Heart right ventricle (tissue), 16 donors: ENCODE results near the gene CRB2. TPM values are rescaled to one million over a fixed set of nuclear protein-coding genes. Genes with fewer than 3 reads are reported as not detected.

Experiments used
- ATAC-seq, 8 donors: fragments of 200-7000 bp; cut with Tn5 transposase; one replicate each; pipeline ENCODE4 v1.9.1; 2020; ENCODE audit warnings: mild to moderate bottlenecking in 8 of 8, moderate library complexity in 8 of 8, moderate number of reproducible peaks in 1 of 8
- DNase-seq, 2 donors: peaks; one replicate each; pipeline ENCODE4 v3.0.0-alpha.2; 2020
- H3K27ac ChIP-seq, 10 donors: fragments of 200-600 bp; sonication (generic) in 2 of 10; one replicate each; pipeline versions ENCODE4 v1.5.0 to v1.8.0; 2020 to 2022; ENCODE audit warnings: mild to moderate bottlenecking in 3 of 10
- H3K27me3 ChIP-seq, 7 donors: fragments of 200-600 bp; one replicate each; pipeline ENCODE4 v1.8.0; 2021 to 2022; ENCODE audit warnings: mild to moderate bottlenecking in 2 of 7
- H3K36me3 ChIP-seq, 9 donors: fragments of 200-600 bp; sonication (generic) in 1 of 9; one replicate each; pipeline versions ENCODE4 v1.5.0 to v1.8.0; 2020 to 2022; ENCODE audit warnings: mild to moderate bottlenecking in 2 of 9
- H3K4me1 ChIP-seq, 9 donors: fragments of 200-600 bp; sonication (generic) in 1 of 9; one replicate each; pipeline versions ENCODE4 v1.5.0 to v1.8.0; 2020 to 2022; ENCODE audit warnings: mild to moderate bottlenecking in 4 of 9
- H3K4me3 ChIP-seq, 10 donors: fragments of 200-600 bp; sonication (generic) in 2 of 10; one replicate each; pipeline versions ENCODE4 v1.5.0 to v1.8.0; 2020 to 2022; ENCODE audit warnings: mild to moderate bottlenecking in 7 of 10, moderate library complexity in 2 of 10
- H3K9me3 ChIP-seq, 11 donors: fragments of 200-600 bp in 10 of 11; sonication (generic) in 2 of 11; one replicate each; pipeline versions ENCODE4 v1.5.0 to v1.8.0; 2013 to 2022; ENCODE audit warnings: mild to moderate bottlenecking in 2 of 11, control low read depth in 1 of 11, moderate library complexity in 1 of 11
- WGBS, 2 donors: extraction: QIAGEN DNeasy Blood & Tissue Kit; methylation state at CpG; one replicate each; pipeline ENCODE4 v1.1.7; 2013; ENCODE audit warnings: inconsistent platforms in 1 of 2; 5-methylcytosine and 5-hydroxymethylcytosine counted together
- intact Hi-C, 10 donors: fragments of 100-400 bp; cut with DNase I; formaldehyde crosslinking; loops; one replicate each; pipeline versions ENCODE4 v1.11.1 to v1.14.2; 2022
- polyA plus RNA-seq, 2 donors: library from polyadenylated mRNA; stranded (reverse); fragments of 200-250 nt; gene quantifications; one replicate each; pipeline ENCODE4 v1.2.3, GENCODE V29; 2013
- total RNA-seq, 10 donors: library from RNA; stranded (reverse); fragmentation: NEBNext Ultra II Directional in 3 of 10; extraction: Animal tissue kit (Norgen Biotek cat#: 25700) in 3 of 10; gene quantifications; one replicate each; pipeline versions ENCODE4 v1.2.1 to v1.2.4, GENCODE V29; 2021 to 2023
- TF ChIP-seq, protein P1 (sequence below), 9 donors: fragments of 200-600 bp; sonication (generic) in 2 of 9; IDR thresholded peaks; one replicate each; pipeline versions ENCODE4 v1.5.0 to v1.8.0; 2021 to 2022; ENCODE audit warnings: antibody characterized with exemption in 9 of 9, mild to moderate bottlenecking in 5 of 9, moderate library complexity in 1 of 9
- donor health status: Arrhythmogenic right ventricular cardiomyopathy.
- donor health status: ischemic (EF 13 %, LVEDD 7.1; RV severe dilation, severe dysfunction).
- donor health status: healthy with polysubstance abuse.
- donor health status: DM: no; HTN: yes; CAD: no.
- donor health status: DM: no; HTN: no; CAD: no.
- donor health status: ischemic (EF 25% LVEDD 6.9; RV normal size, moderate dysfunction).
- donor health status: ischemic (EF 25% LVEDD 5.7; RV mildly dilated, moderate dysfunction).
- donor health status: healthy.
- donor health status: DM: yes; HTN: yes; CAD: no.
- donor health status: Ischemic cardiomyopathy.
- donor health status: ischemic (EF 35%, LVEDD 5.7; RV mildly dilated, moderate dysfunction).
- donor health status: nonischemic (EF 11% LVEDD 7.7; RV severe dilation, severe dysfunction).
- donor health status: DM: yes; HTN: yes; CAD: no.
- donor health status: PGD.
- donor health status: ischemic (EF 29% LVEDD 5.4; RV normal size, mild dysfunction).
- donor health status: nonischemic (EF 23%, LVEDD 6.1; RV moderate dilation, normal function).

The CRB2 gene
- total and polyA plus RNA-seq, 12 donors = 0.01 to 0.24 (median 0.09) TPM; not detected in 9

DNA sequence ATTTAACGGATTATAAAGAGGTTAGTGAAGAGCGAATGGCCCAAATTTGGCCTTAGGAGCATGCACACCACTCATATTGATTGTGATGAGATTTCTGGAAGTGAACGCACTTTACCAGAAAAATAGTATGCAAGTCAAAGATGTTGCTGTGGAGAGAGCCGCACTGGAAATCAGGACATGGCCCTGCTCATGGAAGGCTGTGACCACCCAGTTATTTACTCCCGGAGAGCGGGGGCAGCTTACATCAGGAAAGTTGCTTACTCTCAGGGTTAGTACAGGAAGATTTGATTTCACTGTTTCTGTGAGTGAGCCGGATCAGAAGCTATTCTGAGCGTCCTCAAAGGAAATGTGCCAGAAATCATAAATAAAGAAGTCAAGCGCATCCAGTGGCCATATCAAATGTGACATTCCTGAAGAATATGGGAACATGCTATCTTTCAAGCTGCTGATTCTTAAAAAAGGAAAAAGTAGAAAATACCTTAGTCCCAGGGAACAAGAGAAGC lies 44.7 kb upstream of the CRB2 start:
- no peaks in the 10 kb centered on the region for H3K9me3 ChIP-seq
- TF ChIP-seq, protein P1, sequence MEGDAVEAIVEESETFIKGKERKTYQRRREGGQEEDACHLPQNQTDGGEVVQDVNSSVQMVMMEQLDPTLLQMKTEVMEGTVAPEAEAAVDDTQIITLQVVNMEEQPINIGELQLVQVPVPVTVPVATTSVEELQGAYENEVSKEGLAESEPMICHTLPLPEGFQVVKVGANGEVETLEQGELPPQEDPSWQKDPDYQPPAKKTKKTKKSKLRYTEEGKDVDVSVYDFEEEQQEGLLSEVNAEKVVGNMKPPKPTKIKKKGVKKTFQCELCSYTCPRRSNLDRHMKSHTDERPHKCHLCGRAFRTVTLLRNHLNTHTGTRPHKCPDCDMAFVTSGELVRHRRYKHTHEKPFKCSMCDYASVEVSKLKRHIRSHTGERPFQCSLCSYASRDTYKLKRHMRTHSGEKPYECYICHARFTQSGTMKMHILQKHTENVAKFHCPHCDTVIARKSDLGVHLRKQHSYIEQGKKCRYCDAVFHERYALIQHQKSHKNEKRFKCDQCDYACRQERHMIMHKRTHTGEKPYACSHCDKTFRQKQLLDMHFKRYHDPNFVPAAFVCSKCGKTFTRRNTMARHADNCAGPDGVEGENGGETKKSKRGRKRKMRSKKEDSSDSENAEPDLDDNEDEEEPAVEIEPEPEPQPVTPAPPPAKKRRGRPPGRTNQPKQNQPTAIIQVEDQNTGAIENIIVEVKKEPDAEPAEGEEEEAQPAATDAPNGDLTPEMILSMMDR (IDR thresholded peaks at IDR 0.05) = no peak
- WGBS, 2 donors = 56 to 65% methylated on average over 9 of the region's 9 CpGs
- H3K4me3 ChIP-seq = no peak overlapping the region
- ATAC-seq (no peak), DNase-seq (no peak)
- intact Hi-C loops = no loop called here
- no peaks in the 10 kb centered on the region for H3K36me3 ChIP-seq
- peaks cover 0 to 8% (median 5%) of the 10 kb centered on the region in 9 donors for H3K4me1 ChIP-seq
- H3K27ac ChIP-seq = no peak overlapping the region
- H3K27me3 ChIP-seq = no peaks in the 10 kb centered on the region

DNA sequence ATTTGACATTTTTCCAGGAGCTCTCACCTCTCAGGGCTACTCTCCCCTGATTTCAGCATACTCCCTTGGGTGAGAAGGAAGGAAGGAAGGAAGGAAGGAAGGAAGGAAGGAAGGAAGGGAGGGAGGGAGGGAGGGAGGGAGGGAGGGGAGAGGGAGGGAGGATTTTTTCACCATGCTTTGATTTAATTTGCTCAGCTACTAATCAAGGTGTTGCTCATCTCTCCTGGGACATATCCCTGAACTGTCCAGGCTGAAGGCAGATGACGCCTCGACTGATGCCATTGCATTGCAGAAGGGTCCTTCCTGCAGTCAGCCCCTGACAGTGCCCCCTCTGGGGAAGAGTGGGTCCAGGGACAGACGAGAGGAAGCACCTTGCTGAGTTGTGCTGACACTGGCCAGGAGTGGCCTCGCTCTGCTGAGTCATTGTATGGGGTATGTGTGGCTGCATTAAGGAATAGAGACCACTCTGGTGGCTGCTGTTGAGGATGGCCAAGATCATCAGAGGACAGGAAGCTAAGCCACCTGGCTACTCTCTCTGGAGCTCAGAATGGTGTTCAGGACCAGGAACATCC lies 43.6 kb upstream of the CRB2 start:
- peaks cover 0 to 8% (median 5%) of the 10 kb centered on the region in 9 donors for H3K4me1 ChIP-seq
- H3K4me3 ChIP-seq = no peak overlapping the region
- intact Hi-C loops = no loop called here
- H3K36me3 ChIP-seq = no peaks in the 10 kb centered on the region
- TF ChIP-seq, protein P1 (IDR thresholded peaks at IDR 0.05) = no peak
- no peaks in the 10 kb centered on the region for H3K9me3 ChIP-seq
- 64 to 66% methylated on average over 4 of the region's 4 CpGs for WGBS, 2 donors
- ATAC-seq (peak in 1 of 8 donors; percentile 46), DNase-seq (no peak)
- no peaks in the 10 kb centered on the region for H3K27me3 ChIP-seq
- no peak overlapping the region for H3K27ac ChIP-seq

DNA sequence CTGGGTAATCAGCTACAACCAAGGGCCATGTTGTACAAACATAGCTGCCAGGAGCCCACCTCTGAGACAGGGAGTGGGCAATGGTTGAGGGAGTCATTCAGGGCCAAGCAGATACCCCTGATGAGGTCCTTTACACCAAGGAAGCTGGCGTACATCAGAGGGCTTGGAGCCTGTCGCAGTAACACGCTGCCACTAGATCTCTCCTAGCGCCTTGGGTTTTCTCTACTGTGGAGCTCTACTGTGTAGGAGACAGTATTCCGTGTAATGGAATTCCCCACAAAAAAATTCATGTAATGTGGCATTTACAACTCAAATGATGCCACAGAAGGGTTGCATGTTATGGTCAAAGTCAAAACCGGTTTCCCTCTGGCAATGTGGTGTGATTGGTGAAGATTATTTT lies 41.4 kb upstream of the CRB2 start:
- intact Hi-C loops = no loop called here
- H3K4me3 ChIP-seq = no peak overlapping the region
- no peak for ATAC-seq
- no peaks in the 10 kb centered on the region for H3K27me3 ChIP-seq
- H3K4me1 ChIP-seq = peaks cover 0 to 17% (median 8%) of the 10 kb centered on the region in 9 donors
- H3K36me3 ChIP-seq = no peaks in the 10 kb centered on the region
- TF ChIP-seq, protein P1 (IDR thresholded peaks at IDR 0.05) = no peak
- DNase-seq = no peak
- H3K9me3 ChIP-seq = no peaks in the 10 kb centered on the region
- whole genome bisulfite sequencing, 2 donors = 96 to 98% methylated on average over 6 of the region's 6 CpGs
- no peak overlapping the region for H3K27ac ChIP-seq

DNA sequence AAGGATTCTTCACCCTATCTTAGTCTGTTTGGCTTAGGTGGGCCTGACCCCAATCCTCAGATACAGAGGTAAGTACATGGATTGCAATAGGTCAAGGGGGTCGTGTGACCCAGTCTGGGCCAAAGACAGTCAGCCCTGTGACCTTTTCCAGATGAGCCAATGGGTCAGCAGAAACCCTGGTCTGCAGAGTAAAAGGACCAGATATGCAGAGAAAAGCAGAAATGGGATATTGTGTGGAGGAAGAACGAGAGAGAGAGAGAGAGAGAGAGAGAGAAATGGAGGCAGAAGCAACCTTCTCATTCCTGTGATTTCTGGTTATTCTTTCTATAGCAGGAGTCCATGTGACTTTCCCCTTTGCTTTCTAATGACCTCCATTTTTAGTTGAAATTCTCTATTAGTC lies 40.4 kb upstream of the CRB2 start:
- no peak overlapping the region for H3K27ac ChIP-seq
- 83 to 89% methylated on average over 2 of the region's 2 CpGs for WGBS, 2 donors
- no peak overlapping the region for H3K4me3 ChIP-seq
- intact Hi-C loops = no loop called here
- H3K4me1 ChIP-seq = peaks cover 0 to 17% (median 8%) of the 10 kb centered on the region in 9 donors
- H3K27me3 ChIP-seq = no peaks in the 10 kb centered on the region
- ATAC-seq (no peak), DNase-seq (no peak)
- H3K9me3 ChIP-seq = no peaks in the 10 kb centered on the region
- H3K36me3 ChIP-seq = no peaks in the 10 kb centered on the region
- TF ChIP-seq, protein P1 (IDR thresholded peaks at IDR 0.05) = no peak
